T-helper 17 cell (primary cell): ENCODE data around the gene SRRM1. TPM values are rescaled to one million over a fixed set of nuclear protein-coding genes. Genes with fewer than 3 reads are reported as not detected.
"Not testable (repeated sequence)": the region's sequence is repeated elsewhere in the genome, so short reads cannot be mapped to it uniquely, and the experiment has no call there.

Source experiments
- ATAC-seq: fragments of 150-1000 bp; cut with Tn5 transposase; 2 replicates; pipeline ENCODE4 v1.10.0; 2021; ENCODE audit warnings: mild to moderate bottlenecking, moderate library complexity
- DNase-seq, 3 donors: peaks; one replicate each; pipeline versions ENCODE4 v3.0.0 to v3.0.0-alpha.2; 2020 to 2021
- H3K9me3 ChIP-seq: one replicate; pipeline ENCODE4 v1.7.0; 2013; ENCODE audit warnings: low read length, mild to moderate bottlenecking; ENCODE audit not compliant: control insufficient read depth, poor library complexity, severe bottlenecking
- H3K27ac Mint-ChIP-seq: one replicate; pipeline ENCODE4 v1.8.0; 2022; ENCODE audit warnings: mild to moderate bottlenecking, moderate library complexity, mixed read lengths
- H3K27me3 Mint-ChIP-seq: one replicate; pipeline ENCODE4 v1.8.0; 2022; ENCODE audit warnings: mixed read lengths
- H3K36me3 Mint-ChIP-seq: one replicate; pipeline ENCODE4 v1.8.0; 2022; ENCODE audit warnings: low read depth, mixed read lengths
- H3K4me1 Mint-ChIP-seq: one replicate; pipeline ENCODE4 v1.8.0; 2022; ENCODE audit warnings: mild to moderate bottlenecking, mixed read lengths
- H3K4me3 Mint-ChIP-seq: one replicate; pipeline ENCODE4 v1.8.0; 2022; ENCODE audit warnings: mild to moderate bottlenecking, moderate library complexity, mixed read lengths
- total RNA-seq, 4 donors: library from RNA in 2 of 4; stranded (reverse) in 2 of 4; gene quantifications; one replicate each; pipeline ENCODE4 v1.2.3 and lab custom pipeline; 2022 to 2026

Gene SRRM1
- total RNA-seq, 2 donors from 2014 or later, result 289 to 319 TPM

GRCh38 chr1:24720152-24720551 lies 77.0 kb downstream of the SRRM1 start:
- H3K27me3 Mint-ChIP-seq, result no peaks in the 10 kb centered on the region
- no peak for DNase-seq
- H3K27ac Mint-ChIP-seq, result no peak overlapping the region
- H3K9me3 ChIP-seq, result no peaks in the 10 kb centered on the region
- H3K4me1 Mint-ChIP-seq, result no peaks in the 10 kb centered on the region
- ATAC-seq, result no peak
- H3K36me3 Mint-ChIP-seq, result peaks cover 2% of the 10 kb centered on the region
- no peak overlapping the region for H3K4me3 Mint-ChIP-seq

GRCh38 chr1:24721533-24721932 lies 78.4 kb downstream of the SRRM1 start:
- ATAC-seq, result no peak
- Mint-ChIP-seq H3K27ac (no peak overlapping the region), H3K4me1 (no peaks in the 10 kb centered on the region), H3K27me3 (no peaks in the 10 kb centered on the region), H3K4me3 (no peak overlapping the region), H3K36me3 (peaks cover 2% of the 10 kb centered on the region)
- no peak for DNase-seq
- no peaks in the 10 kb centered on the region for H3K9me3 ChIP-seq

- peak; percentile 46 for ATAC-seq
- H3K4me1 Mint-ChIP-seq, H3K36me3 Mint-ChIP-seq, H3K27ac Mint-ChIP-seq, H3K9me3 ChIP-seq, DNase-seq, H3K27me3 Mint-ChIP-seq: not testable (repeated sequence)
- H3K4me3 Mint-ChIP-seq, result peak overlapping the region; percentile 77
These were observed 79.3 kb downstream of the SRRM1 start for GRCh38 chr1:24722073-24723035.

Other genes with a start within 250 kb of the SRRM1 start
- 1 to 10 TPM; 2.5 to 3.6 TPM for gene STPG1, start 229.5 kb upstream of the SRRM1 start, total RNA-seq
- 10 to 100 TPM; 32.9 to 41.7 TPM for gene NIPAL3, start 227.5 kb upstream of the SRRM1 start, total RNA-seq
- gene RCAN3, start 140.5 kb upstream of the SRRM1 start, total RNA-seq, result 100 to 1,000 TPM; 152 to 160 TPM
- gene NCMAP, start 87.2 kb upstream of the SRRM1 start, total RNA-seq, result not detected
- 1 to 10 TPM; 3.9 to 9.9 TPM for gene CLIC4, start 102.1 kb downstream of the SRRM1 start, total RNA-seq